Keratinocyte (primary cell): Measurements from ENCODE around the gene TLR4.

ENCODE experiments used
- EZH2 ChIP-seq: IDR thresholded peaks from one replicate; pipeline ENCODE4 v1.6.1; 2012; ENCODE audit warnings: inconsistent platforms, mild to moderate bottlenecking, low read length, moderate library complexity
- TF ChIP-seq, protein P1 (sequence below), 3 experiments: IDR thresholded peaks in 1 of 3; conservative IDR thresholded peaks in 1 of 3; optimal IDR thresholded peaks in 1 of 3; 2 replicates in 2 of 3; 3 replicates in 1 of 3; pipeline versions ENCODE3 to v1.5.1; 2011; ENCODE audit warnings: low read length in 3 of 3, mild to moderate bottlenecking in 3 of 3, moderate library complexity in 2 of 3, control low read depth in 1 of 3, inconsistent platforms in 1 of 3; ENCODE audit not compliant: insufficient read depth in 2 of 3; ENCODE audit errors: extremely low read depth in 1 of 3

DNA sequence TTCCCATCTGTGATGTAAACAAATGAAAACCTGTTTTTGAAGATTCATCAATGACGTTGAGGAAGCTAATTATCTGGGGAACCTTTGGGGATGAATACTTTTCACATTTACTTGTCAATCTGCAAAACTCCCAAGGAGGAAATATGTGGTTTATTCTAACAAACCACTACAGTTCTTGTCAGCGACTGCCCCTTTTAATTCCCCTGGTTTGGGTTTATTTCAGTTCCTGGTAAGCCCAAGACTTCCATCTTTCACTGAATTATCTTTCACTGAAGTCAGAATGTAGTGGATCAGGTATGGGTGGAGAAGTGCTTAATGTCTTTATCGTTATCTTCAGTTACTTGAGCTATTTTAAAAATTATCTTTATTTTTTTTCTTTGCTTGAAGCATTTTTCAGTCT is 40.2 kb downstream of the TLR4 start:
- TF ChIP-seq, protein P1, sequence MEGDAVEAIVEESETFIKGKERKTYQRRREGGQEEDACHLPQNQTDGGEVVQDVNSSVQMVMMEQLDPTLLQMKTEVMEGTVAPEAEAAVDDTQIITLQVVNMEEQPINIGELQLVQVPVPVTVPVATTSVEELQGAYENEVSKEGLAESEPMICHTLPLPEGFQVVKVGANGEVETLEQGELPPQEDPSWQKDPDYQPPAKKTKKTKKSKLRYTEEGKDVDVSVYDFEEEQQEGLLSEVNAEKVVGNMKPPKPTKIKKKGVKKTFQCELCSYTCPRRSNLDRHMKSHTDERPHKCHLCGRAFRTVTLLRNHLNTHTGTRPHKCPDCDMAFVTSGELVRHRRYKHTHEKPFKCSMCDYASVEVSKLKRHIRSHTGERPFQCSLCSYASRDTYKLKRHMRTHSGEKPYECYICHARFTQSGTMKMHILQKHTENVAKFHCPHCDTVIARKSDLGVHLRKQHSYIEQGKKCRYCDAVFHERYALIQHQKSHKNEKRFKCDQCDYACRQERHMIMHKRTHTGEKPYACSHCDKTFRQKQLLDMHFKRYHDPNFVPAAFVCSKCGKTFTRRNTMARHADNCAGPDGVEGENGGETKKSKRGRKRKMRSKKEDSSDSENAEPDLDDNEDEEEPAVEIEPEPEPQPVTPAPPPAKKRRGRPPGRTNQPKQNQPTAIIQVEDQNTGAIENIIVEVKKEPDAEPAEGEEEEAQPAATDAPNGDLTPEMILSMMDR (optimal IDR thresholded peaks at IDR 0.05 in 1 of 3, IDR thresholded peaks at IDR 0.05 in 1 of 3, conservative IDR thresholded peaks at IDR 0.05 in 1 of 3; ENCODE audit: extremely low read depth in 1 of 3, insufficient read depth in 2 of 3, low read length in 3 of 3), result no peak
- no peak for TF ChIP-seq EZH2
